DOHH2 (cell line): ENCODE data around the gene TOGARAM1.

Experiments
- H3F3A ChIP-seq: fragments of 200-600 bp; sonication (generic), shearing (Covaris generic); 2 replicates; pipeline ENCODE4 v1.6.0; 2016; ENCODE audit warnings: antibody characterized with exemption, mild to moderate bottlenecking; ENCODE audit not compliant: control insufficient read depth, insufficient read depth
- H3K27ac ChIP-seq: fragments of 200-600 bp; sonication (generic); 2 replicates; pipeline ENCODE4 v1.5.1; 2014; ENCODE audit warnings: low read depth, mild to moderate bottlenecking, low read length, moderate library complexity
- H3K27me3 ChIP-seq: fragments of 200-600 bp; sonication (generic); 2 replicates; pipeline ENCODE4 v1.6.1; 2014; ENCODE audit warnings: mild to moderate bottlenecking, low read length, mixed read lengths; ENCODE audit not compliant: control insufficient read depth
- H3K36me3 ChIP-seq: fragments of 200-600 bp; sonication (generic); 2 replicates; pipeline ENCODE4 v1.6.1; 2014; ENCODE audit warnings: mild to moderate bottlenecking, low read length, moderate library complexity, mixed read lengths; ENCODE audit not compliant: control insufficient read depth
- H3K4me1 ChIP-seq: fragments of 200-600 bp; sonication (generic); 2 replicates; pipeline ENCODE4 v1.6.1; 2014; ENCODE audit warnings: mild to moderate bottlenecking, low read length, mixed read lengths; ENCODE audit not compliant: control insufficient read depth
- H3K4me2 ChIP-seq: fragments of 200-600 bp; sonication (generic); 2 replicates; pipeline ENCODE4 v1.6.0; 2014; ENCODE audit warnings: mild to moderate bottlenecking, low read length, moderate library complexity
- H3K4me3 ChIP-seq: fragments of 200-600 bp; sonication (generic); 2 replicates; pipeline ENCODE4 v1.5.1; 2014; ENCODE audit warnings: mild to moderate bottlenecking, low read length, mixed read lengths
- H3K79me2 ChIP-seq: fragments of 200-600 bp; sonication (generic); 2 replicates; pipeline ENCODE4 v1.6.1; 2014; ENCODE audit warnings: mild to moderate bottlenecking, low read length, mixed read lengths; ENCODE audit not compliant: control insufficient read depth
- H3K9me2 ChIP-seq: fragments of 200-600 bp; sonication (generic); replicated peaks from 2 replicates; pipeline ENCODE4 v1.6.1; 2014; ENCODE audit warnings: mild to moderate bottlenecking, low read length, mixed read lengths; ENCODE audit not compliant: control insufficient read depth
- H3K9me3 ChIP-seq: fragments of 200-600 bp; sonication (generic); 2 replicates; pipeline ENCODE4 v1.6.1; 2014; ENCODE audit warnings: antibody characterized with exemption, low read length, mixed read lengths; ENCODE audit not compliant: control insufficient read depth, insufficient read depth
- H4K20me1 ChIP-seq: fragments of 200-600 bp; sonication (generic); 2 replicates; pipeline ENCODE4 v1.6.0; 2014; ENCODE audit warnings: low read depth, mild to moderate bottlenecking, antibody characterized with exemption, low read length, moderate library complexity; ENCODE audit not compliant: control insufficient read depth, insufficient read depth
- CTCF ChIP-seq: fragments of 200-600 bp; sonication (generic); IDR thresholded peaks from one replicate; pipeline ENCODE4 v1.5.1; 2014; ENCODE audit warnings: antibody characterized with exemption, mild to moderate bottlenecking, low read depth, low read length; ENCODE audit not compliant: poor library complexity, severe bottlenecking
- EZH2phosphoT487 ChIP-seq: fragments of 200-600 bp; sonication (generic); IDR thresholded peaks from 2 replicates; pipeline ENCODE4 v1.6.1; 2017; ENCODE audit warnings: borderline replicate concordance, mild to moderate bottlenecking, antibody characterized with exemption, low read length, moderate library complexity, mixed read lengths

Gene TOGARAM1

DNA sequence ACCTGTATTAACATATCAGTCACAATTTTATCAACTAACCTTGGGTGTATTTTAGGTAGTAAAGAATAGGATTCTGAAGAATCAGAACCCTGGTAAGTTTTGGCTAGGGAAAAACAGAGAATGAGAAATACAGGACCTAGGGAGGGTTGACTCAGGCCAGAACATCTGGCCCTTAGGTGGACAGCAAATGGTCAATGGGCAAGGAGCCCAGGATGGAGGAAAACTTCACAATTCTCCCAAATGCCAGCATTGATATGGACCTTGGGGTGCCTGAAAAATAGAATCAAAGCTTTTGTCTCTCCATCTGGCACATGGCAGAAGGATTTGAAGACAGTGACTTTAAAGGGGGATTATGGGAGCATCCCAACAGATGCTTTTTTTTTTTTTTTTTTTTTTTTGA is 89.2 kb downstream of the TOGARAM1 start:
- H3K27me3 ChIP-seq = no peaks in the 10 kb centered on the region
- no peak for TF ChIP-seq CTCF
- TF ChIP-seq EZH2phosphoT487 = no peak
- H3F3A ChIP-seq = no peaks in the 10 kb centered on the region
- H4K20me1 ChIP-seq = no peaks in the 10 kb centered on the region
- H3K4me3 ChIP-seq = no peak overlapping the region
- H3K9me2 ChIP-seq = no peaks in the 10 kb centered on the region
- H3K9me3 ChIP-seq = no peaks in the 10 kb centered on the region
- no peak overlapping the region for H3K4me2 ChIP-seq
- H3K79me2 ChIP-seq = no peaks in the 10 kb centered on the region
- H3K4me1 ChIP-seq = no peaks in the 10 kb centered on the region
- no peak overlapping the region for H3K27ac ChIP-seq
- peaks cover 7% of the 10 kb centered on the region for H3K36me3 ChIP-seq

DNA sequence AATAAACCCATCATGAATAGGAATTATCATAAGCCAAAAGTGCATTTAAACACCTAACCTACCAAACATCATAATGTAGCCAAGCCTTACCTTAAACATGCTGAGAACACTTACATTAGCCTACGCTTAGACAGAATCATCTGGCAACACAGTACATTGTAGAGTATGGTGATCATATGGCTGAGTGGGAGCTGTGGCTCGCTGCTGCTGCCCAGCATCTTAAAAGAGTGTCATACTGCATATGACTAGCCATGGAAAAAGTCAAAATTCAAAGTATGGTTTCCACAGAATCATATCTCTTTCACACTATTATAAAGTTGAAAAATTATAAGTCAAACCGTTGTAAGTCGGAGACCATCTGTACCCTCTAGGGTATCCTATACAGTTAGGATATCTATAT is 89.9 kb downstream of the TOGARAM1 start:
- Histone ChIP-seq H3K27me3 (no peaks in the 10 kb centered on the region), H3K9me3 (no peaks in the 10 kb centered on the region), H3K79me2 (no peaks in the 10 kb centered on the region), H3K4me2 (no peak overlapping the region), H3F3A (no peaks in the 10 kb centered on the region), H3K9me2 (no peaks in the 10 kb centered on the region), H3K27ac (no peak overlapping the region), H3K4me1 (no peaks in the 10 kb centered on the region), H4K20me1 (no peaks in the 10 kb centered on the region), H3K4me3 (no peak overlapping the region), H3K36me3 (peaks cover 8% of the 10 kb centered on the region; the same call in 1 of the 2 replicates)
- TF ChIP-seq EZH2phosphoT487 (no peak), CTCF (no peak)

DNA sequence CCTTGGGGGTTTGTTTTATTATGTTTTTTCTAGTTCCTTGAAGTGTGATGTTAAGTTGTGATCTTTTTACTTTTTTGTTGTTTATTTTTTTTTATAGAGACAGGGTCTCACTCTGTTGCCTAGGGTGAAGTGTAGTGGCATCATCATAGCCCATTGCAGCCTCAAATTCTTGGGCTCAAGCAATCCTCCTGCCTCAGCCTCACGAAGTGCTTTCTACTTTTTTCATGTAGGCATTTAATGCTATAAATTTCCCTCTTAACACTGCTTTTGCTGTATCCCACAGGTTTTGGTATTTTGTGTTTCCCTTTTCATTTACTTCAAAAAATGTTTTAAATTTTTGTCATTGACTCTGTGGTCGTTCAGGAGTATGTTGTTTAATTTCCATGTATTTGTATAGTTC is 95.4 kb downstream of the TOGARAM1 start:
- Histone ChIP-seq H3F3A (no peaks in the 10 kb centered on the region; the same call in 1 of the 2 replicates), H3K27me3 (no peaks in the 10 kb centered on the region), H3K9me2 (no peaks in the 10 kb centered on the region), H3K4me1 (no peaks in the 10 kb centered on the region), H3K4me3 (no peak overlapping the region), H3K4me2 (no peak overlapping the region), H3K9me3 (no peaks in the 10 kb centered on the region), H4K20me1 (no peaks in the 10 kb centered on the region), H3K36me3 (peaks cover 8% of the 10 kb centered on the region; the same call in 1 of the 2 replicates), H3K79me2 (no peaks in the 10 kb centered on the region), H3K27ac (no peak overlapping the region)
- TF ChIP-seq EZH2phosphoT487 (no peak), CTCF (no peak)
